Limb (tissue), 2 donors: ENCODE results near the gene GOLGA6L6.
"Not testable (repeated sequence)": the region's sequence is repeated elsewhere in the genome, so short reads cannot be mapped to it uniquely, and the experiment has no call there.

Source experiments
- DNase-seq, 2 donors: peaks; one replicate each; pipeline ENCODE4 v3.0.0-alpha.2; 2016; ENCODE audit errors: extremely low spot score in 2 of 2

The GOLGA6L6 gene

GRCh38 chr15:20541700-20542099, at the start of gene GOLGA6L6:
Gene GOLGA6L6, minus strand, starts transcription at chr15:20541800. Its CDS starts 91 bp downstream, at chr15:20541709.
- DNase-seq: not testable (repeated sequence)

GRCh38 chr15:20590069-20590468, 48.5 kb upstream of the GOLGA6L6 start:
- not testable (repeated sequence) for DNase-seq

GRCh38 chr15:20586821-20587220, 45.2 kb upstream of the GOLGA6L6 start:
- DNase-seq: not testable (repeated sequence)

GRCh38 chr15:20582726-20583115, 41.1 kb upstream of the GOLGA6L6 start:
- not testable (repeated sequence) for DNase-seq

- DNase-seq: not testable (repeated sequence)
Observed at GRCh38 chr15:20582109-20582725, 40.6 kb upstream of the GOLGA6L6 start.

- not testable (repeated sequence) for DNase-seq
Observed at GRCh38 chr15:20581261-20582108, 39.9 kb upstream of the GOLGA6L6 start.

GRCh38 chr15:20579662-20580061, 38.1 kb upstream of the GOLGA6L6 start:
- DNase-seq: not testable (repeated sequence)

GRCh38 chr15:20551289-20551688, 9.7 kb upstream of the GOLGA6L6 start:
- not testable (repeated sequence) for DNase-seq

- not testable (repeated sequence) for DNase-seq
Observed at GRCh38 chr15:20505926-20506658, 35.5 kb downstream of the GOLGA6L6 start.

GRCh38 chr15:20502839-20503238, 38.8 kb downstream of the GOLGA6L6 start:
- not testable (repeated sequence) for DNase-seq

GRCh38 chr15:20501512-20502222, 39.9 kb downstream of the GOLGA6L6 start:
- DNase-seq: not testable (repeated sequence)

GRCh38 chr15:20497781-20498180, 43.8 kb downstream of the GOLGA6L6 start:
- not testable (repeated sequence) for DNase-seq

GRCh38 chr15:20493035-20493434, 48.6 kb downstream of the GOLGA6L6 start:
- not testable (repeated sequence) for DNase-seq

GRCh38 chr15:20492598-20492997, 49.0 kb downstream of the GOLGA6L6 start:
- DNase-seq: not testable (repeated sequence)

GRCh38 chr15:20489320-20489719, 52.3 kb downstream of the GOLGA6L6 start:
- DNase-seq: not testable (repeated sequence)
